ENCODE data around the gene PDE4A. TPM values are rescaled to one million over a fixed set of nuclear protein-coding genes. Genes with fewer than 3 reads are reported as not detected.

PDE4A gene
- total RNA-seq, 1 experiment from 2014 or later = 2.0 TPM

DNA sequence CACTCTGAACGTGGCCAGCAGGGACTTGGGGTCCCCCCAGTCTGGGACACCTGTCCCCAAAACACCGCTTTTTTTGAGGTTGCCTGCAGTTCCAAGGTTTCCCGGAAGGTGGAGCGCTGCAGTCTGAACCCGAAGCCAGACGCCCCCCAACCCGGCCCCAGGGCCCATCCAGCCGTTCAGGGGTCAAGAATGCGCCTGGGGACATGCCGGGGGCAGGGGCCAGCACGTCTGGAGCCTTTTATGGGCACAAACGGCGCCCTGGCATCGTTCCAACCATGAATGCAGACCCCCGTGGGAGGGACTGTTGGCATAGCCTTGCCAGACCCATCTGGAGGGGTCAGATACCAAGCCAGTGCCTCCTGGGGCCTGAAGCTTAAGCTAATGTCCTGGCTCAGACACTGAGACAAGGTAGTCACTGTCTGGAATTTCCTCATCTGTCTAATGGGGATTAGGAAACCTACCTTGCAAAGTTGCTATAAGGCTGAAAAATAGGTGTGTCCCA, 90.0 kb downstream of the PDE4A start:
- DNase-seq (ENCODE audit: low read depth) = no peak

- DNase-seq (ENCODE audit: low read depth) = no peak
Observed at GRCh38 chr19:10513223-10513622, 92.9 kb downstream of the PDE4A start.

GRCh38 chr19:10514211-10515145, 94.1 kb downstream of the PDE4A start:
- no peak for DNase-seq (ENCODE audit: low read depth)

DNA sequence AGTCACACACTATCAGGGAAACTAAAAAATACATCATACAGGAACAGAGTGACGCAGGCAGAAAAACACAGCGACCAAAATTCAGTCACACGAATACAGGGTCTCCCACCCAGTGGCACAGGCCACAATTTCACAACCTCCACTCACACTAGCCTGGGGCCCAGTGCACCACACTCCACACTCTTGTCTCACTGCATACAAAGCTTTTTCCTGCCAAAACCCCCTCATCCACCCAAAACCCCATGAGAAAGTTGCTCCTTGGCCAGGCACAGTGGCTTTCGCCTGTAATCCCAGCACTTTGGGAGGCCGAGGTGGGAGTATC, 95.7 kb downstream of the PDE4A start:
- no peak for DNase-seq (ENCODE audit: low read depth)

DNA sequence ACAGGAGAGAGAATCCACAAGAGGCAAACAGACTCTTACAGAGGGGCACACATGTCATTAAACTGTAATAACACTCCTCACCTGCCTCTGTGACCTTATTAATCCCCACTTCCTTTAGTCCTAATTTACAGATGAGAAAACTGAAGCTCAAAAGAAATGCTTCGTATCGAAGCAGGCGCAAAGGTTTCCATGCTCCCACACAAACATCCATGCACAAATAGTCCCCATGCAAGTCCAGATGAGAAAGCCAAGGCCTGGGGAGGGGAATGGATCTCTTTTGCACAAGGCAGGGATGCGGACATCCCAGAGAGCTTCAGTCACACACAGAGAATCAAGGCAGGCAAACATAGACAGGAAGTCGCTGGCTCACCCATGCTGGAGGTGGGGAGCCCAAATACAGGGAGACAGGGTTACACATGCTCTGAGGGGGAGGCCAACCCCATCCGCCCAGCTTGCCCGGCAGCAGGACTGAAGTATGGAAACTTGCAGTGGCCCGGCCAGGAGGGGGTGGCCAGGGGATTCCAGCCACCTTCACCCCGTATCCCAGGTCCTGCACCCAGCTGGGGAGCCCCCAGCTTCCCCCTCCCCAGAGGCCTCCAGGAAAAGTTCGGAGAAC, 96.4 kb downstream of the PDE4A start:
- no peak for DNase-seq (ENCODE audit: low read depth)

GRCh38 chr19:10517361-10517759, 97.0 kb downstream of the PDE4A start, which contains the start of gene S1PR5:
S1PR5 (minus strand) TSS chr19:10517447; CDS start chr19:10515011, 2,436 bp downstream.
- DNase-seq (ENCODE audit: low read depth) = no peak

DNA sequence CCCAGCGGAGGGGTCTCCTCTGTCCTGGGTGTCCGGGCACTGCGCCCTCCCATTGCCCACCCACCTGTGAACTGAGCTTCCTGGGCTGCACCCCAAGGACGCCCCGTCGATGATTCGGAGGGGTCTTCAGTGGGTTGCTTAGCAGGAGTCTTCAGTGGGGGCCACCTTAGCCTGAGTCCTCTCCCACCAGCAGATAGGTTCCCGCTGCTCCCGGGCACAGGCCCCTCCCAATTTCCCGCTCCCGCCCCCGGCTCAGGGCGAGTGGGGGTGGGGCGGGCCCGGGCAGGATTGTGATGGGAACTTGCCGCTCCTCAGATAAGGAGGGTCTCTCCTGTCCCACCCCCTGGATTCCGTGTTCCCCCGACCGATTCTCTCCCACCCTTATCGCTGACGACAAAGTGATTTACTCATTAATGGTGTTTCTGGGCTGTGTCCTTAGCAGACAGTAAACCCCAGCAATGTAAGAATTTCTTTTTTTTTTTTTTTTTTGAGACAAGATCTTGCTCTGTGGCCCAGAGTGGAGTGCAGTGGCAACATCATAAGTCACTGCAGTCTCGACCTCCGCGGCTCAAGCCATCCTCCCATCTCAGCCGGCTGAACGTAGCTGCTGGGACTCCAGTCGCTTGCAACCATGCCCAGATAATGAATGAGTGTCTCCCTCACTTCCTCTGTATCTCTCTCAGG, 97.6 kb downstream of the PDE4A start:
- DNase-seq (ENCODE audit: low read depth) = no peak

DNA sequence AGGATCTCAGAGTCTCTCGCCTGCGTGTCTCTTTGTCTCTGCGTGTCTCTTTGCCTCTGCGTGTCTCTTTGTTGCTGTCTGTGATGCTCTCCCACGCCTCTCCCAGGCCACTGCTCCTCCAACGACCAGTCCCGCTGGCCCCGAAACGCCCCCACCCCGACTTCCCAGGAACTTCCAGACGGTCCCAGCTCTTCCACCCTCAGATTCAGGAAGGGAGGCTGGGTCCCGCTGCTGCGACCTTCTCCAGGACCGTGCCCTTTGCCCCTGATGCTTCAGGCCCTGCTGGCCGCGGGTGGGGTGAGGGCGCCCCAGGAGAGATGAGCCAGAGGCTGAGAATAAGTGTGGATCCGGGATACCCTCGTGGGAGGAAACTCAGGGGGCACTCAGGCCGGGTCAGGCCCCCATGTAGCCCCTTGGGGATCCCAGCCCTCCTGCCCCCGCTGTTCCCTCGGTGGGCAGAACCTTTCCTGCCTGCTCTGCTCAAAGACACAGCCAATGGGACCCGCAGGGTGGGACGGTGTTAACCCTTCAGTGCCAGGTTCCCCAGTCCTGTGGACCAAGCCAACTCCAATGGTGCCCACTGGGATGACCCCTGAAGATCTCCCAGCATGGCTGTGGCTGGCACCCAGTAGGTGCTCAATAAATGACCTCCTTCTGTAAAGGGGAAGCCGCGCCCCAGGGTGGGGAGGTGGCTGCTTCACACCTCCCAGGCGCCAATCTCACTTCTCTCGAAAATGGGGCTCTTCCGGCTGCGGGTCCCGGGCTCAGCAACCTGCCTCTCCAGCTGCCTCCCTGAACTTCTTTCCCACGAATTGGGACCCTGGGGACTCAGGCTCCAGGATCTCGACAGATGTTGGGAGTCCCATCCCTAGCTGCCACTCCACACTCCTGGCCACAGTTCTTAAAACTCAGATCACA, 98.4 kb downstream of the PDE4A start:
- DNase-seq (ENCODE audit: low read depth) = no peak

Other genes starting within 250 kb of the PDE4A start
- 125 and 192 TPM in 2 replicates for gene DNMT1, start 225.6 kb upstream of the PDE4A start, total RNA-seq (2014; rRNA removed)
- 1.4 and 1.8 TPM in 2 replicates for gene S1PR2, start 189.2 kb upstream of the PDE4A start, total RNA-seq (2014; rRNA removed)
- 98.5 and 101 TPM in 2 replicates for gene MRPL4, start 168.3 kb upstream of the PDE4A start, total RNA-seq (2014; rRNA removed)
- gene ICAM1, start 149.4 kb upstream of the PDE4A start, total RNA-seq (2014; rRNA removed) = 1.7 and 2.2 TPM in 2 replicates
- not detected in 2 replicates for gene ICAM4, start 133.6 kb upstream of the PDE4A start, total RNA-seq (2014; rRNA removed)
- 4.0 and 8.0 TPM in 2 replicates for gene ICAM5, start 130.6 kb upstream of the PDE4A start, total RNA-seq (2014; rRNA removed)
- gene ZGLP1, start 110.7 kb upstream of the PDE4A start, total RNA-seq (2014; rRNA removed) = 1.9 and 3.4 TPM in 2 replicates
- 61.0 and 64.5 TPM in 2 replicates for gene FDX2, start 104.5 kb upstream of the PDE4A start, total RNA-seq (2014; rRNA removed)
- gene RAVER1, start 87.0 kb upstream of the PDE4A start, total RNA-seq (2014; rRNA removed) = 26.8 and 37.4 TPM in 2 replicates
- 6.7 and 9.0 TPM in 2 replicates for gene ICAM3, start 80.9 kb upstream of the PDE4A start, total RNA-seq (2014; rRNA removed)
- gene TYK2, start 40.0 kb upstream of the PDE4A start, total RNA-seq (2014; rRNA removed) = 78.5 and 97.8 TPM in 2 replicates
- gene CDC37, start 17.0 kb upstream of the PDE4A start, total RNA-seq (2014; rRNA removed) = 311 and 327 TPM in 2 replicates
- 84.3 and 84.6 TPM in 2 replicates for gene KEAP1, start 82.8 kb downstream of the PDE4A start, total RNA-seq (2014; rRNA removed)
- gene S1PR5, start 96.9 kb downstream of the PDE4A start, total RNA-seq (2014; rRNA removed) = not detected in 2 replicates
- gene ATG4D, start 123.4 kb downstream of the PDE4A start, total RNA-seq (2014; rRNA removed) = 35.0 and 38.0 TPM in 2 replicates
- 21.7 and 22.0 TPM in 2 replicates for gene KRI1, start 145.5 kb downstream of the PDE4A start, total RNA-seq (2014; rRNA removed)
- 19.1 and 19.4 TPM in 2 replicates for gene CDKN2D, start 148.4 kb downstream of the PDE4A start, total RNA-seq (2014; rRNA removed)
- not detected in 2 replicates for gene AP1M2, start 166.8 kb downstream of the PDE4A start, total RNA-seq (2014; rRNA removed)
- 104 and 112 TPM in 2 replicates for gene SLC44A2, start 205.0 kb downstream of the PDE4A start, total RNA-seq (2014; rRNA removed)
- gene ILF3, start 233.8 kb downstream of the PDE4A start, total RNA-seq (2014; rRNA removed) = 143 and 172 TPM in 2 replicates

Data from LHCN-M2 (cell line).